ENCODE data around the gene SLC5A3. TPM values are rescaled to one million over a fixed set of nuclear protein-coding genes. Genes with fewer than 3 reads are reported as not detected.
A peak's percentile ranks its signal among the peaks of the same experiment; 100 is the strongest.

The SLC5A3 gene
- total RNA-seq, 1 experiment from 2014 or later: 12.3 TPM

- H3K4me1 ChIP-seq (ENCODE audit: insufficient read depth, low read length): peaks cover 14% of the 10 kb centered on the region; the same call in 1 of the 2 replicates
- no peaks in the 10 kb centered on the region for H4K20me1 ChIP-seq (ENCODE audit: control insufficient read depth, insufficient read depth, insufficient read length)
- no peak overlapping the region for H3K56ac ChIP-seq (ENCODE audit: insufficient read length, low read depth, low read length)
- peaks cover 39% of the 10 kb centered on the region; the same call in 1 of the 2 replicates for H3K79me2 ChIP-seq (ENCODE audit: insufficient read depth, low read length)
- H3K4ac ChIP-seq (ENCODE audit: low read depth, low read length): no peak overlapping the region
- H3K23me2 ChIP-seq (ENCODE audit: insufficient read length, low read depth, low read length, poor library complexity, severe bottlenecking): no peaks in the 10 kb centered on the region
- no peak overlapping the region for H2BK12ac ChIP-seq (ENCODE audit: insufficient read length, low read depth, low read length)
- H3K9ac ChIP-seq (ENCODE audit: extremely low read depth, insufficient read length, low read length): no peak overlapping the region
- Mint-ChIP-seq H3K27me3 (ENCODE audit: low read depth) (no peaks in the 10 kb centered on the region), H3K4me1 (peaks cover 30 to 47% of the 10 kb centered on the region in 2 experiments), H3K9me3 (no peaks in the 10 kb centered on the region), H3K27ac (peak overlapping the region in 1 of 3 experiments; percentile 72; a peak in 2 of 7 replicates), H3K36me3 (ENCODE audit: insufficient read depth in 1 of 3, low read depth in 3 of 3) (peaks cover 0 to 13% (median 11%) of the 10 kb centered on the region in 3 experiments; a peak in 4 of 7 replicates), H3K4me3 (no peak overlapping the region)
- H3K14ac ChIP-seq (ENCODE audit: insufficient read depth, low read length): no peak overlapping the region
- no peaks in the 10 kb centered on the region for H3K9me3 ChIP-seq (ENCODE audit: control insufficient read depth, low read depth, low read length)
- no CpG with 5 or more reads among the region's 3 CpGs for WGBS (ENCODE audit: extremely low coverage, insufficient read length, low lambda C conversion rate)
- no peak overlapping the region for H3K27ac ChIP-seq (ENCODE audit: insufficient read length, low read depth, low read length)
- H2BK15ac ChIP-seq (ENCODE audit: low read depth, low read length): no peak overlapping the region
- no peaks in the 10 kb centered on the region for H3K27me3 ChIP-seq (ENCODE audit: insufficient read depth, low read length)
- H3K79me1 ChIP-seq (ENCODE audit: insufficient read depth, low read depth, low read length, poor library complexity, severe bottlenecking): peaks cover 4% of the 10 kb centered on the region
- H2BK20ac ChIP-seq (ENCODE audit: low read depth, low read length, poor library complexity, severe bottlenecking): no peak overlapping the region
- no peak for TF ChIP-seq CTCF (conservative IDR thresholded peaks at IDR 0.05)
- H2AFZ ChIP-seq (ENCODE audit: low read length): no peak overlapping the region
- H2BK5ac ChIP-seq (ENCODE audit: insufficient read length, low read length): no peak overlapping the region
- H2AK5ac ChIP-seq (ENCODE audit: insufficient read length, low read length): no peak overlapping the region
- no peak for DNase-seq
- no peak overlapping the region for H4K91ac ChIP-seq (ENCODE audit: insufficient read length, low read depth, low read length)
- no peak overlapping the region for H4K8ac ChIP-seq (replicated peaks; ENCODE audit: insufficient read length, low read depth, low read length)
- no peak overlapping the region for H3K23ac ChIP-seq (ENCODE audit: insufficient read length, low read depth, low read length)
- H3K18ac ChIP-seq (ENCODE audit: insufficient read length, low read depth, low read length): no peak overlapping the region
- H2BK120ac ChIP-seq (ENCODE audit: low read depth, low read length, poor library complexity, severe bottlenecking): no peak overlapping the region
- no peak overlapping the region for H3K4me2 ChIP-seq (ENCODE audit: insufficient read depth, insufficient read length, low read length)
- no peak overlapping the region for H4K5ac ChIP-seq (ENCODE audit: insufficient read length, low read depth, low read length)
- H3T11ph ChIP-seq (ENCODE audit: low read length): no peak overlapping the region
Observed at GRCh38 chr21:34083357-34083756, 10.0 kb downstream of the SLC5A3 start.
